Measurements from ENCODE around the gene SFXN1.

Gene SFXN1

GRCh38 chr5:175544108-175544511 lies 65.8 kb downstream of the SFXN1 start:
- no peak for DNase-seq

- no peak for DNase-seq
These were observed 66.2 kb downstream of the SFXN1 start for GRCh38 chr5:175544586-175544985.

GRCh38 chr5:175547842-175548241 lies 69.5 kb downstream of the SFXN1 start:
- no peak for DNase-seq

- no peak for DNase-seq
These were observed 70.4 kb downstream of the SFXN1 start for GRCh38 chr5:175548626-175549311.

- no peak for DNase-seq
These were observed 71.9 kb downstream of the SFXN1 start for GRCh38 chr5:175550055-175550805.

- DNase-seq, result no peak
These were observed 72.9 kb downstream of the SFXN1 start for GRCh38 chr5:175551266-175551665.

GRCh38 chr5:175554296-175554695 lies 75.9 kb downstream of the SFXN1 start:
- DNase-seq, result no peak

- DNase-seq, result no peak
These were observed 76.9 kb downstream of the SFXN1 start for GRCh38 chr5:175555168-175555785.

- no peak for DNase-seq
These were observed 78.4 kb downstream of the SFXN1 start for GRCh38 chr5:175556794-175557193.

GRCh38 chr5:175557778-175558177 lies 79.4 kb downstream of the SFXN1 start:
- DNase-seq, result no peak

- no peak for DNase-seq
These were observed 80.6 kb downstream of the SFXN1 start for GRCh38 chr5:175558801-175559480.

- DNase-seq, result no peak
These were observed 81.7 kb downstream of the SFXN1 start for GRCh38 chr5:175560011-175560410.

- DNase-seq, result no peak
These were observed 82.7 kb downstream of the SFXN1 start for GRCh38 chr5:175561085-175561484.

GRCh38 chr5:175564716-175565115 lies 86.4 kb downstream of the SFXN1 start:
- no peak for DNase-seq

GRCh38 chr5:175566697-175567096 lies 88.3 kb downstream of the SFXN1 start:
- no peak for DNase-seq

- no peak for DNase-seq
These were observed 89.6 kb downstream of the SFXN1 start for GRCh38 chr5:175567954-175568353.

GRCh38 chr5:175569701-175570100 lies 91.3 kb downstream of the SFXN1 start:
- DNase-seq, result no peak

GRCh38 chr5:175572886-175573285 lies 94.5 kb downstream of the SFXN1 start:
- DNase-seq, result no peak

- DNase-seq, result no peak
These were observed 95.3 kb downstream of the SFXN1 start for GRCh38 chr5:175573493-175574269.

GRCh38 chr5:175575301-175575700 lies 96.9 kb downstream of the SFXN1 start:
- no peak for DNase-seq

- no peak for DNase-seq
These were observed 97.7 kb downstream of the SFXN1 start for GRCh38 chr5:175576096-175576495.

GRCh38 chr5:175576591-175576990 lies 98.2 kb downstream of the SFXN1 start:
- DNase-seq, result no peak
